GM11168 (cell line): ENCODE measurements around the gene MIA3.

Experiments used
- in situ Hi-C: fragments of 300-500 bp; cut with MboI; formaldehyde crosslinking; loops from one replicate; pipeline ENCODE4 v1.12.0; 2022; ENCODE audit warnings: low sequenced_read_pairs; ENCODE audit not compliant: unreplicated experiment

The MIA3 gene

GRCh38 chr1:222620566-222620965, 2.7 kb downstream of the MIA3 start:
- in situ Hi-C loops, result no loop called here

GRCh38 chr1:222622765-222623164, 4.9 kb downstream of the MIA3 start:
- in situ Hi-C loops, result no loop called here

- in situ Hi-C loops, result no loop called here
These were observed 5.6 kb downstream of the MIA3 start for GRCh38 chr1:222623458-222623857.

GRCh38 chr1:222624214-222624613, 6.3 kb downstream of the MIA3 start:
- in situ Hi-C loops, result no loop called here

- in situ Hi-C loops, result loop anchor here (25.0 kb wide), 1 partner anchor 460 kb away; no protein-coding TSS in a partner anchor
These were observed 9.3 kb downstream of the MIA3 start for GRCh38 chr1:222627232-222627631.

- in situ Hi-C loops, result loop anchor here (5.0 to 25.0 kb wide), 2 partner anchors 163 to 457 kb away; no protein-coding TSS in a partner anchor
These were observed 12.1 kb downstream of the MIA3 start for GRCh38 chr1:222629921-222630535.

- in situ Hi-C loops, result loop anchor here (5.0 to 25.0 kb wide), 2 partner anchors 164 to 456 kb away; no protein-coding TSS in a partner anchor
These were observed 13.8 kb downstream of the MIA3 start for GRCh38 chr1:222631611-222632208.

- in situ Hi-C loops, result loop anchor here (5.0 to 25.0 kb wide), 2 partner anchors 165 to 455 kb away; no protein-coding TSS in a partner anchor
These were observed 14.9 kb downstream of the MIA3 start for GRCh38 chr1:222632749-222633148.

- in situ Hi-C loops, result loop anchor here (5.0 to 25.0 kb wide), 2 partner anchors 167 to 453 kb away; no protein-coding TSS in a partner anchor
These were observed 16.5 kb downstream of the MIA3 start for GRCh38 chr1:222634180-222635013.

GRCh38 chr1:222641269-222641948, 23.5 kb downstream of the MIA3 start:
- in situ Hi-C loops, result loop anchor here (25.0 kb wide), 1 partner anchor 446 kb away; no protein-coding TSS in a partner anchor

GRCh38 chr1:222642468-222642867, 24.6 kb downstream of the MIA3 start:
- in situ Hi-C loops, result loop anchor here (25.0 kb wide), 1 partner anchor 445 kb away; no protein-coding TSS in a partner anchor

- in situ Hi-C loops, result loop anchor here (25.0 kb wide), 1 partner anchor 444 kb away; no protein-coding TSS in a partner anchor
These were observed 25.7 kb downstream of the MIA3 start for GRCh38 chr1:222643606-222643937.

- in situ Hi-C loops, result loop anchor here (25.0 kb wide), 1 partner anchor 443 kb away; no protein-coding TSS in a partner anchor
These were observed 26.2 kb downstream of the MIA3 start for GRCh38 chr1:222643938-222644635.

- in situ Hi-C loops, result loop anchor here (25.0 kb wide), 1 partner anchor 443 kb away; no protein-coding TSS in a partner anchor
These were observed 26.7 kb downstream of the MIA3 start for GRCh38 chr1:222644636-222644980.

- in situ Hi-C loops, result no loop called here
These were observed 34.8 kb downstream of the MIA3 start for GRCh38 chr1:222652676-222653075.

- in situ Hi-C loops, result no loop called here
These were observed 35.4 kb downstream of the MIA3 start for GRCh38 chr1:222653178-222653827.

- in situ Hi-C loops, result no loop called here
These were observed 37.0 kb downstream of the MIA3 start for GRCh38 chr1:222654849-222655248.

- in situ Hi-C loops, result no loop called here
These were observed 38.7 kb downstream of the MIA3 start for GRCh38 chr1:222656391-222657155.
